Activated T-helper 2 cell treated with anti-CD3 and anti-CD28 coated beads, Interferon-gamma antibody, Interleukin-2, Interleukin-4, amounts not matched to agents 10 μg/mL and 5 μg/mL and 100 μg/mL, durations not matched to agents 14 hours and 24 hours and 36 hours (primary cell): ENCODE results near the gene PI4KA. TPM values are rescaled to one million over a fixed set of nuclear protein-coding genes. Genes with fewer than 3 reads are reported as not detected.
"Not testable (repeated sequence)": the region's sequence is repeated elsewhere in the genome, so short reads cannot be mapped to it uniquely, and the experiment has no call there.

Experiments used
- DNase-seq: peaks from one replicate; pipeline ENCODE4 v3.0.0; 2021; ENCODE audit warnings: low spot score
- H3K27ac Mint-ChIP-seq: one replicate; pipeline ENCODE4 v1.8.0; 2021; ENCODE audit warnings: mixed read lengths
- H3K27me3 Mint-ChIP-seq: one replicate; pipeline ENCODE4 v1.8.0; 2021; ENCODE audit warnings: low read depth, mixed read lengths
- H3K36me3 Mint-ChIP-seq: one replicate; pipeline ENCODE4 v1.8.0; 2021; ENCODE audit warnings: low read depth, mixed read lengths
- H3K4me1 Mint-ChIP-seq: one replicate; pipeline ENCODE4 v1.8.0; 2021; ENCODE audit warnings: low read depth, mixed read lengths
- H3K4me3 Mint-ChIP-seq: one replicate; pipeline ENCODE4 v1.8.0; 2021; ENCODE audit warnings: low read depth, mild to moderate bottlenecking, moderate library complexity, mixed read lengths
- H3K9me3 Mint-ChIP-seq: one replicate; pipeline ENCODE4 v1.8.0; 2021; ENCODE audit warnings: mixed read lengths
- intact Hi-C: fragments of 100-400 bp; cut with micrococcal nuclease; formaldehyde crosslinking; loops from one replicate; pipeline ENCODE4 v1.15.1; 2023
- total RNA-seq: library from RNA; stranded (reverse); gene quantifications from 2 replicates; pipeline ENCODE4 v1.2.3, GENCODE V29; 2022

Gene PI4KA
- total RNA-seq, 1 donor from 2014 or later = 73.4 TPM

- no peak for DNase-seq
- Mint-ChIP-seq H3K36me3 (peaks cover 44% of the 10 kb centered on the region), H3K27me3 (no peaks in the 10 kb centered on the region), H3K9me3 (no peaks in the 10 kb centered on the region), H3K4me3 (no peak overlapping the region), H3K27ac (no peak overlapping the region), H3K4me1 (peaks cover 2% of the 10 kb centered on the region)
- intact Hi-C loops = no loop called here
Observed at GRCh38 chr22:20833225-20833665, 25.4 kb downstream of the PI4KA start.

DNA sequence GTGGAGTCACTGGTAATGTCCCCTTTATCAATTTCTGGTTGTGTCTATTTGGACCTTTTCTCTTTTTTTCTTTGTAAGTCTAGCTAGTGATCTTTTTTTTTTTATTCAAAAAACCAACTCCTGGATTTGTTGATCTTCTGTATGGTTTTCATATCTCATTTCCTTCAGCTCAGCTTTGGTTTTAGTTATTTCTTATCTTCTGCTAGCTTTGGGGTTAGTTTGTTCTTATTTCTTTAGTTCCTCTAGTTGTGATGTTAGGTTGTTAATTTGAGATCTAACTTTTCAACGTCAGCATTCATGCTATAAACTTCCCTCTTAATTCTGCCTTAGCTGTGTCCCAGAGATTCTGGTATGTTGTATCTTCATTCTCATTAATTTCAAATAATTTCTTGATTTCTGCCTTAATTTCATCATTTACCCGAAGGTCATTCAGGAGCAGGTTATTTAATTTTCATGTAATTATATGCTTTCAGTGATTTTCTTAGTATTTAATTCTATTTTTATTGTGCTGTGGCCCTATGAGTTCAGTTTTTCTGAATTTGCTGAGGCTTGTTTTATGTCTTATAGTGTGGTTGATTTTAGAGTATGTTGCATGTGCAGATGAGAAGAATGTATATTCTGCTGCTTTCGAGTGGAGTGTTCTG, 29.0 kb downstream of the PI4KA start:
- Mint-ChIP-seq H3K9me3 (no peaks in the 10 kb centered on the region), H3K4me3 (no peak overlapping the region), H3K27ac (no peak overlapping the region), H3K36me3 (peaks cover 55% of the 10 kb centered on the region), H3K27me3 (no peaks in the 10 kb centered on the region), H3K4me1 (no peaks in the 10 kb centered on the region)
- DNase-seq = no peak
- intact Hi-C loops = no loop called here

- H3K9me3 Mint-ChIP-seq, DNase-seq, H3K4me1 Mint-ChIP-seq, H3K27ac Mint-ChIP-seq, intact Hi-C loops, H3K4me3 Mint-ChIP-seq, H3K27me3 Mint-ChIP-seq: not testable (repeated sequence)
- H3K36me3 Mint-ChIP-seq = peaks cover 40% of the 10 kb centered on the region
Observed at GRCh38 chr22:20826373-20827152, 32.0 kb downstream of the PI4KA start.

DNA sequence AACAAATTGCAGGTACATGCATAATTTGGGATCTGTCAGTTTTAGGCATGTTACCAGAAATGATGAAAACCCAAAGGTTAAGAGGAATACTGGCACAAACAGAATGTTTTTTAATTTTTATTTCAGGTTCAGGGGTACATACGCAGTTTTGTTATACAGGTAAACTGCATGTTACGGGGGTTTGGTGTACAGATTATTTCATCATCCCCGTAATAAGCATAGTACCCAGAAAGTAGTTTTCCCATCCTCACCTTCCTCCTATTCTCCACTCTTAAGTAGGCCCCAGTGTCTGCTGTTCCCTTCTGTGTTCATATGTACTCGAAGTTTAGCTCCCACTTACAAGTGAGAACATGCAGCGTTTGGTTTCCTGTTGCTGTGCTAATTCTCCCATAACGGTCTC, 33.0 kb downstream of the PI4KA start:
- Mint-ChIP-seq H3K27ac (no peak overlapping the region), H3K9me3 (no peaks in the 10 kb centered on the region), H3K4me3 (no peak overlapping the region), H3K27me3 (no peaks in the 10 kb centered on the region), H3K36me3 (peaks cover 36% of the 10 kb centered on the region), H3K4me1 (no peaks in the 10 kb centered on the region)
- DNase-seq = no peak
- intact Hi-C loops = no loop called here

GRCh38 chr22:20825216-20825615, 33.4 kb downstream of the PI4KA start:
- H3K9me3 Mint-ChIP-seq, H3K4me1 Mint-ChIP-seq, H3K4me3 Mint-ChIP-seq, DNase-seq, intact Hi-C loops, H3K27me3 Mint-ChIP-seq, H3K27ac Mint-ChIP-seq: not testable (repeated sequence)
- H3K36me3 Mint-ChIP-seq = peaks cover 32% of the 10 kb centered on the region

DNA sequence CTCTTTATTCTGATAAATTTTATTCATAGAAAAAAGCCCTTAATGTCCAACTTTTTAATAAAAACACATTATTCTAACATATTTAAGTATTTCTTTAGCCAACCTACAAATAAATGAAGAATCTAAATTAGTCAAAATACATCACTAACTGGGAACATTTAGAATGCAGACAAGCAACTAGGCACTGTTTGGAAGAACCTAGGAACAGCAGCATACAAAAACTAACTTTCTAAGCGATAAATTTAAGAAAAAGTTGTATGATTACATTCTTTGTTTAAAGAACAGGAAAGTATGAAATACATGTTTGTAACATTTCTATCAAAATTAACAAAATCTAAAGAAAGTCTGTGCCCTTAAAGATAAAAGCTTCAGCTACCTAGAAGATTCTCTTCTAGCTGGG, 35.3 kb downstream of the PI4KA start:
- Mint-ChIP-seq H3K27me3 (no peaks in the 10 kb centered on the region), H3K4me3 (no peak overlapping the region), H3K36me3 (peaks cover 37% of the 10 kb centered on the region), H3K9me3 (no peaks in the 10 kb centered on the region), H3K27ac (no peak overlapping the region), H3K4me1 (no peaks in the 10 kb centered on the region)
- intact Hi-C loops = no loop called here
- no peak for DNase-seq

GRCh38 chr22:20822240-20822639, 36.4 kb downstream of the PI4KA start:
- Mint-ChIP-seq H3K36me3 (peaks cover 39% of the 10 kb centered on the region), H3K4me1 (no peaks in the 10 kb centered on the region), H3K9me3 (no peaks in the 10 kb centered on the region), H3K4me3 (no peak overlapping the region), H3K27ac (no peak overlapping the region), H3K27me3 (no peaks in the 10 kb centered on the region)
- intact Hi-C loops = no loop called here
- no peak for DNase-seq

- H3K9me3 Mint-ChIP-seq, H3K27ac Mint-ChIP-seq, DNase-seq, H3K4me3 Mint-ChIP-seq, H3K4me1 Mint-ChIP-seq, H3K27me3 Mint-ChIP-seq, intact Hi-C loops: not testable (repeated sequence)
- H3K36me3 Mint-ChIP-seq = peaks cover 39% of the 10 kb centered on the region
Observed at GRCh38 chr22:20821717-20822239, 36.8 kb downstream of the PI4KA start.

GRCh38 chr22:20819471-20819870, 39.1 kb downstream of the PI4KA start:
- no peak overlapping the region for H3K4me3 Mint-ChIP-seq
- H3K9me3 Mint-ChIP-seq = no peaks in the 10 kb centered on the region
- H3K4me1 Mint-ChIP-seq = no peaks in the 10 kb centered on the region
- H3K36me3 Mint-ChIP-seq = peaks cover 43% of the 10 kb centered on the region
- H3K27me3 Mint-ChIP-seq = no peaks in the 10 kb centered on the region
- no peak overlapping the region for H3K27ac Mint-ChIP-seq
- no peak for DNase-seq
- intact Hi-C loops = no loop called here

DNA sequence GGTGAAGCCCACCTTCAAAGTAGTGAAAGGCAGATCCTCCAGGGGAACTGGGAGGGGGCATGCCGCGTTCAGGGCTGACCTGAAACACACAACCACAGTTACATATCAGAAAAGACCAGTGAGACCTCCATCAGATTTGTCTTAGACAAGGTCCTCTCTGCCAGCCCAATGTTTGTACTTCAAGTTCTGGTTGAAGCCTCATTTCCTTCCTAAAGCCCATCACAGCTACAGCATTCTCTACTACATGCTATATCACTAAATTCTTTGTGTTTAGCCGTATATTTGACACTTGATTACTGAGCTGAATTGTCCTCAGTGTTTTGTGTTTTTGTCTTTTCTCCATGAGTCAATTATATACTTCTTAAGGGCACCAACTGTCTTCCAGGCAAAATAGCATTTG, 40.1 kb downstream of the PI4KA start:
- Mint-ChIP-seq H3K36me3 (peaks cover 46% of the 10 kb centered on the region), H3K4me3 (no peak overlapping the region), H3K9me3 (no peaks in the 10 kb centered on the region), H3K4me1 (no peaks in the 10 kb centered on the region), H3K27ac (no peak overlapping the region), H3K27me3 (no peaks in the 10 kb centered on the region)
- DNase-seq = no peak
- intact Hi-C loops = no loop called here

GRCh38 chr22:20816559-20816958, 42.1 kb downstream of the PI4KA start:
- Mint-ChIP-seq H3K4me1 (peaks cover under 1% of the 10 kb centered on the region), H3K9me3 (no peaks in the 10 kb centered on the region), H3K36me3 (peaks cover 56% of the 10 kb centered on the region), H3K27ac (no peak overlapping the region), H3K27me3 (no peaks in the 10 kb centered on the region), H3K4me3 (no peak overlapping the region)
- no peak for DNase-seq
- intact Hi-C loops = no loop called here

DNA sequence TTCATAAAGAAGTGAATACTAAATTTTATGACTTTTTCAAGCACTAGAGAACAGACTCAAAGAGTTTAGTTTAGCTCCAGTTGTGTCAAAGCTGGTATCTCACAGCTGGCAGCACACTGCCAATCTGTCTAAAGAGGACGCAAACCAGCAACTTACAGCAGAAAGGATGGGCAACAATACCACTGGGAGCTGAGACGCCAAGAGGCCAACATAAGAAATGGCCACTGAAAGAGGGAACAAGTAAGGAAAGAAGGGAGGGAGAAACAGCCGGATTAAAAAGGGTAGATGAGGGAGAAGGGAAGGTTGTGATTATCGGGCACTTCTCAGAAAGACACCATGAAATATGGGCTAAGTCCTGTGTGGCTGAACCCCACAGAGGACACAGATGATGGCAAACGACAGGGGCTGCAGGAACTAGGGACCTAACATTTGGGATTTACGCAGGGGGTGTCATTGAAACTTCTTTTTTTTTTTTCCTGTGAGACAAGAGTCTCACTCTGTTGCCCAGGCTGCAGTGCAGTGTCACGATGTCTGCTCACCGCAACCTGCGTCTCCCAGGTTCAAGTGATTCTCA, 43.0 kb downstream of the PI4KA start:
- Mint-ChIP-seq H3K27me3 (no peaks in the 10 kb centered on the region), H3K36me3 (peaks cover 66% of the 10 kb centered on the region), H3K4me3 (no peak overlapping the region), H3K4me1 (peaks cover 10% of the 10 kb centered on the region), H3K27ac (no peak overlapping the region), H3K9me3 (no peaks in the 10 kb centered on the region)
- no peak for DNase-seq
- intact Hi-C loops = no loop called here

DNA sequence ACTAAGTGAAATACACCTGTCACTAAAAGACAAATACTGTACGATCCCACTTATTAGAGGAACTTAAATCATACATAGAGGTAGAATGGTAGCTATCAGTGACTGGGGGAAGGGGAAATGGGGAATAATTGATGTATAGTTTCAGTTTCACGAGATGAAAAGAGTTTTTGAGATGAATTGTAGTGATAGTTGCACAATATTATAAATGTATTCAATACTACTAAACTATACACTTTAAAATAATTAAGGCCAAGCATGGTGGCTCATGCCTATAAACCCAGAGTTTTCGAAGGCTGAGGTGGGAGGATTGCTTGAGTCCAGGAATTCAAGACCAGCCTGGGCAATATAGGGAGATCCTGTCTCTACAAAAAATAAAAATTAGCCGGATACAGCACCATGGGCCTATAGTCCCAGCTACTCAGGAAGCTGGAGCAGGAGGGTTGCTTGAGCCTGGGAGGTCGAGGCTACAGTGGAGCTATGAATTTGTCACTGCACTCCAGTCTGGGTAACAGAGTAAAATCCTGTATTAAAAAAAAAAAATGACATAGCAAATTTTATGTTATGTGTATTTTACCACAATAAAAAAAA, 44.3 kb downstream of the PI4KA start:
- no peaks in the 10 kb centered on the region for H3K27me3 Mint-ChIP-seq
- no peak overlapping the region for H3K27ac Mint-ChIP-seq
- H3K36me3 Mint-ChIP-seq = peaks cover 71% of the 10 kb centered on the region
- no peaks in the 10 kb centered on the region for H3K9me3 Mint-ChIP-seq
- DNase-seq = no peak
- H3K4me3 Mint-ChIP-seq = no peak overlapping the region
- intact Hi-C loops = no loop called here
- H3K4me1 Mint-ChIP-seq = peaks cover 11% of the 10 kb centered on the region
